ENCODE measurements around the gene AQP10. TPM values are rescaled to one million over a fixed set of nuclear protein-coding genes. Genes with fewer than 3 reads are reported as not detected.
"Not testable (repeated sequence)": the region's sequence is repeated elsewhere in the genome, so short reads cannot be mapped to it uniquely, and the experiment has no call there.

Gene AQP10
- total RNA-seq, 4 donors from 2014 or later = not detected

DNA sequence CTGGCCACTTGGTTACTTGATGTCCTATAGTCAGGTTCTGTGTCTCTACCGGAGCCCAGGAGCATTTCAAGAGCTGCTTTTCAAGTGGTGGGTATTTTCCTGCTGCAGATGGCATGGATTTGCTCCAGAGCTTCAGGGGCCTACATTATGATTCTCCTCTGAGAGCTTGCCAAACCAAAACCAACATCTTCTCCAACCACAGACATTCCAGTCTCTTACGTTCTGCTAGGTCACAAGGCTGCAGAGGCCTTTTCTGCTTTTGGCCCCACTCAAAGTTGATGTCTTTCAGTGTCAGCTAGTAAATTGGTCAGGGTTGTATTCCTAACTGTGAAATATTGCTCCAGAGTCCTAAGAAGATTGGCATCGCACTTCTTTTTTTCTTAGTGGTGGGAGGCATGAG, 14.7 kb upstream of the AQP10 start:
- H3K9me3 ChIP-seq = no peaks in the 10 kb centered on the region
- intact Hi-C loops (cut with DNase I; ENCODE audit: low total_unique reads) = no loop called here
- no peaks in the 10 kb centered on the region for H3K4me1 ChIP-seq
- no peak overlapping the region for H3K27ac ChIP-seq
- TF ChIP-seq CTCF (IDR thresholded peaks at IDR 0.05) (no peak), POLR2A (IDR thresholded peaks at IDR 0.05) (no peak)
- H3K4me3 ChIP-seq = no peak overlapping the region
- DNase-seq = no peak
- H3K27me3 ChIP-seq = no peaks in the 10 kb centered on the region
- no peaks in the 10 kb centered on the region for H3K36me3 ChIP-seq

DNA sequence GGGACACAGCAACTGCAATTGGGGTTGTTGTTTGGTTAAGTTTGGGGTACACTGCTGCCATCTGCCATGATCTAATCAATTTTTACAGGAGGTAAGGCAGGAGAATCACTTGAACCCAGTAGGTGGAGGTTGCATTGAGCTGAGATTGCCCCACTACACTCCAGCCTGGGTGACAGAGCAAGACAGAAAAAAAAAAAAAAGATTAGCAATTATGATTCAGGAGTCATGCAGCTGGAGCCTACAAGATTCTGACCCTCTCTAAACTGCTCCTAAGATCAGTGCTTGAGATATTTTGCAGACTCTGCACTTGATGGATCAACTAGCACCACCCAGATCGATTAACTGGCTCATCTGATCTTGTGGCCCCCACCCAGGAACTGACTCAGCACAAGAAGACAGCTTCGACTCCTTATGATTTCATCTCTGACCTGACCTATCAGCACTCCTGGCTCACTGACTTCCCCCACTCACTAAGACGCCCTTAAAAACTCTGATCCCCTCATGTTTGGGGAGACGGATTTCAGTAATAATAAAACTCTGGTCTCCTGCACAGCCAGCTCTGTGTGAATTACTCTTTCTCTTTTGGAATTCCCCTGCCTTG, 13.1 kb upstream of the AQP10 start:
- DNase-seq; intact Hi-C loops (cut with DNase I; ENCODE audit: low total_unique reads); H3K9me3 ChIP-seq; H3K27me3 ChIP-seq; H3K4me3 ChIP-seq; H3K36me3 ChIP-seq; H3K4me1 ChIP-seq; H3K27ac ChIP-seq: not testable (repeated sequence)

GRCh38 chr1:154309136-154309535, 11.8 kb upstream of the AQP10 start:
- H3K36me3 ChIP-seq; H3K4me3 ChIP-seq; DNase-seq; H3K9me3 ChIP-seq; intact Hi-C loops (cut with DNase I; ENCODE audit: low total_unique reads); H3K4me1 ChIP-seq; H3K27ac ChIP-seq; H3K27me3 ChIP-seq: not testable (repeated sequence)

DNA sequence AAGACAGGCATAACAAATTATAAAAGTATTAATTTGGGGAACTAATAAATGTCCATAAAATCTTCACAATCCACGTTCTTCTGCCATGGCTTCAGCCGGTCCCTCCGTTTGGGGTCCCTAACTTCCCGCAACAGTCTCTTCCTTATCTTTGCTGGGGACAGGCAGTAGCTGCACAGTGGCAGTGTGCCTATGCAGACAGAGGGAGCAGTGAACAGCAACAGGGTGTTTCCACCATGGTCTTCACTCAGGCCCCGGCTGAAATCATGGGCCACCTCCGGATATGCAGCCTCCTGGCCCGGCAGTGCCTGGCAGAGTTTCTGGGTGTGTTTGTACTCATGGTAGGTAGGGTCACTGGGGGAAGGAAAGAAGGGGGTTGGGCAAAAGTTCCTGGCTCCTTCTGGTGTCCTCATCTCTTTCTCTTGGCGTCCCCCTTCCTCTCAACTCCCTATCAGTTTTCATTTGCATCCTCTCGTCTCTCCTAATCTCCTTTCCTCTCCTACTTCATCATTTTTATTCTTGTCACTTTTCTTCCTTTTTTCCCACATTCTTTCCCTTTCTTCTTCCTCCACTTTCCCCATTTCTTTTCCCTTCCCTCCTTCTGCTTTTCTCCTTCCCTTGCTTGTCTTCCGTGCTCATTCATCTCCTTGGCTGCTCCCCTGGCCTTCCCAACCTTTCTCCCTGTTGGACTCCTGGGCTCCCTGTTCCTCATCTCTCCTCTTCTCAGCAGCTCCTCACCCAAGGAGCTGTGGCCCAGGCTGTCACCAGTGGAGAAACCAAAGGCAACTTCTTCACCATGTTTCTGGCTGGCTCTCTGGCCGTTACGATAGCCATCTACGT, 8.4 kb upstream of the AQP10 start:
- H3K27ac ChIP-seq; H3K36me3 ChIP-seq; H3K4me1 ChIP-seq; intact Hi-C loops (cut with DNase I; ENCODE audit: low total_unique reads); H3K27me3 ChIP-seq; H3K4me3 ChIP-seq; H3K9me3 ChIP-seq; DNase-seq: not testable (repeated sequence)

- TF ChIP-seq POLR2A (IDR thresholded peaks at IDR 0.05) = no peak
- TF ChIP-seq CTCF (IDR thresholded peaks at IDR 0.05) = no peak
- H3K36me3 ChIP-seq = no peaks in the 10 kb centered on the region
- intact Hi-C loops (cut with DNase I; ENCODE audit: low total_unique reads) = no loop called here
- no peaks in the 10 kb centered on the region for H3K4me1 ChIP-seq
- H3K27me3 ChIP-seq = no peaks in the 10 kb centered on the region
- H3K4me3 ChIP-seq = no peak overlapping the region
- DNase-seq = no peak
- H3K9me3 ChIP-seq = no peaks in the 10 kb centered on the region
- H3K27ac ChIP-seq = no peak overlapping the region
Observed at GRCh38 chr1:154313066-154313356, 7.9 kb upstream of the AQP10 start.

GRCh38 chr1:154314226-154314625, 6.7 kb upstream of the AQP10 start:
- H3K4me3 ChIP-seq; DNase-seq; H3K36me3 ChIP-seq; H3K4me1 ChIP-seq; H3K27ac ChIP-seq; H3K27me3 ChIP-seq; intact Hi-C loops (cut with DNase I; ENCODE audit: low total_unique reads); H3K9me3 ChIP-seq: not testable (repeated sequence)

DNA sequence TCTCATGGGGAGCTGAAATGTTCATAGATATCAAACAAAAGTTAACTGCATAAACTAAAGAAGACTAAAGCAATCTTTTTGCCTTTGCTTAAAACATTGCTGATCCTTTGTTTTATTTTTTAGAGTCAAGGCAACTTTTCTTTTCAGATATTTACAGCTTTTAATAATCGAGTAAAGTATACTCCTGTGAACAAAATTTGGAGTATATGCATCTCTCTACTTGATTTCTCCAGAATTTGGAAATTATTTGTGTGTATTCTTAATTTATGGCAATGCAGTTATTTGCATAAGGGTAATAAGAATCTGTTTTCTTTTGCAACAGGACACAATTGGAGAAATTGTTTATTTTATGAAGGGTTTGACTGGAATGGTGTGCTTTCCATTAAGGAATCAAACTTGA, 4.2 kb upstream of the AQP10 start:
- H3K27me3 ChIP-seq = no peaks in the 10 kb centered on the region
- DNase-seq = no peak
- intact Hi-C loops (cut with DNase I; ENCODE audit: low total_unique reads) = no loop called here
- H3K36me3 ChIP-seq = no peaks in the 10 kb centered on the region
- H3K9me3 ChIP-seq = no peaks in the 10 kb centered on the region
- no peak overlapping the region for H3K27ac ChIP-seq
- H3K4me3 ChIP-seq = no peak overlapping the region
- H3K4me1 ChIP-seq = no peaks in the 10 kb centered on the region
- TF ChIP-seq POLR2A (IDR thresholded peaks at IDR 0.05) (no peak), CTCF (IDR thresholded peaks at IDR 0.05) (no peak)
